ENCODE measurements around the gene AP2A2.
"Not testable (repeated sequence)": the region's sequence is repeated elsewhere in the genome, so short reads cannot be mapped to it uniquely, and the experiment has no call there.

The AP2A2 gene

DNA sequence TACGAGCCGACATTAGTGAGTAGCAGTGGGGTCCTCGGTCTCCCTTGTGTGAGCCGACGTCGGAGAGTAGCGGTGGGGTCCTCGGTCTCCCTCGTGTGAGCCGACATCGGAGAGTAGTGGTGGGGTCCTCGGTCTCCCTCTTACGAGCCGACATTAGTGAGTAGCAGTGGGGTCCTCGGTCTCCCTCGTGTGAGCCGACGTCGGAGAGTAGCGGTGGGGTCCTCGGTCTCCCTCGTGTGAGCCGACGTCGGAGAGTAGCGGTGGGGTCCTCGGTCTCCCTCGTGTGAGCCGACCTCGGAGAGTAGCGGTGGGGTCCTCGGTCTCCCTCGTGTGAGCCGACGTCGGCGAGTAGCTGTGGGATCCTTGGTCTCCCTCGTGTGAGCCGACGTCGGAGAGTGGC, 49.7 kb downstream of the AP2A2 start:
- not testable (repeated sequence) for DNase-seq (ENCODE audit: low read depth)

DNA sequence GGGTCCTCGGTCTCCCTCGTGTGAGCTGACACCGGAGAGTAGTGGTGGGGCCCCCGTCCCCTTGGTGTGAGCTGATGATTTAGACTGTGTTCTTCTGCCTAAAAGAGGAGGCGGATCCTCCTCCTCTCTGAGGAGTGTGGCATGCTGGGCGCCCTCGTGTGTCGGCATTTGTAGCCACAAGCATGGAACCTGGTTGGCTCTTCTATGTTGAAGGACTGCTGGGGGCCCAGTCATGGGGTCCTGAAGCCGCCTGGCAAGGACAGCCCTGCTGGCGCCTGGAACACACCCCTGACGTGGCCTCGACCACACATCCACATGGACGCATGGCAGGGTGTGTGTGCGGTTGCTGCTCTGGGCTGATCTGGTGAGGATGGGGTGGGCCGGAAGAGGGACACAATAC, 50.2 kb downstream of the AP2A2 start:
- no peak for DNase-seq (ENCODE audit: low read depth)

DNA sequence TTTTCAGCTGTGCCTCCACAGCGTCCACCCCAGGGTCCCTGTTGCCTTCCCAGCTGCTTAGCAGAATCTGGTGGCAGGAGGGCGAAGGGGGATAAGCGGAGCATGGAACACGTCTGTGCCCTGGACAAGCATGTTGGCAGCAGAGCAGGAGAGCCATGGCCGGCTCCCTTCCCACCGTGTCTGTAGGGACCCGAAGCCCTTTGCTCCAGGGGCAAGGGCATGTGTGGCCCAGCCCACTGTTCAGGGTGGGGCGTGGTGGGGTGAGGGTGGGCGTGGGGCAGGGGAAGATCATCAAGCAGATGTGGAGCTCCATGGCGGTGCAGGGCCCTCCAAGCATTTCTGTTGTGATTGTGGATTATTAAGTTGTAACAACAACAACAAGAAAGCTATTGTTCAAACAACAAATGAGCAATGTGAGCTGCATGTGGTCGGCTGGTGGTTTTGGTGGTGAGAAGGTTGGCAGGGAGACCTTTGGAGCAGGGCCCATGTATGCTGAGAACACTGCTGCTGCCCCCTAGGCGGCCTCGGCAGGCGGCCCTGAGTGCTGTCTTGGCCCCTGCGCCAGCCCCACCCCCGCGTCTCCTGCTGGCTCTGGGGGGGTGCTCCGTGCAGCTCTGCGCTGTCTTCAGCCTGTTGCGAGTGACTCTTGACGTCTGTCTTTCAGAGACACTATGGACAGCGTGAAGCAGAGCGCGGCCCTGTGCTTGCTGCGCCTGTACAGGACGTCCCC, 50.9 kb downstream of the AP2A2 start:
- DNase-seq (ENCODE audit: low read depth): no peak

DNA sequence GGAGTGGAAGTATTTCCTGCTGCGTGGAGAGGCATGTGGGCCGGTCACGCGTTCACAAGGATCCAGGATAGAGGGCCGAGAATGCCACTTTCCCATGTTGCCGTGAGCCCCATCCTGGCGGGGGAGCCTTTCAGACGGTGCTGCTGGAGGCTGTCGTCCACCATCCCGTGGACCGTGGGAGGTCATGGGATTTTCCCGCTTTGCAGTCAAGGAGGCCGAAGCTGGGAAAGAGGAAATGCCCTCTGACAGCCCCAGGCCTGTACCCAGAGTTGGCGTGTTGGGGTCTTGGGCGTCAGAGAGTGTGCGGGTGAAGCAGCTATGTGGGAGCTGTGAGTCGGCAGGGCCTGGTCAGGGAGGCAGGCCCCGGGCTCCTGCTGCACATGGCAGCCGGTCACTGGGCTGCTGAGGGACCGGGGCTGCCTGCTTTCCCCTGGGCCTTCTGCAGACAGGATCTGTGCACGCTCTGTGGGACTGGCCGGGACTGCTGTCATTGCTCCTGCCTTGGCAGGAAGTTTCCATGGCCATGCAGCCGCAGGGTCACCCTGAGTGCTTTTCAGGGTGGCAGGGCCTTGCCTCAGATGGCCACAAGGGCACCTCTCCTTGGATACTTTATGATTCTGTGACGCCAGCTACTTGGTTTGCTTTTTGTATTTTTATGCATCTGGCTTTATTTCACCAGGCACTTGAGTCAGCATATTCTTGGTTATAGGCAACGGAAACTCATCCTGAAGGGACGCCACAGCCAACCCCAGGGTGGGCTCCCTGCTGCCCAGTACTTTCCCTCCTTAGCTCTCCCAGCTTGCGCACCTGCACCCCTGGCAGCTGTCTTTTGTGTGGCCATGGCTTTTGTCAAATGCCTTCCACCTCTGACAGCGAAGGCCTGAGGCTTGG, 52.4 kb downstream of the AP2A2 start:
- DNase-seq (ENCODE audit: low read depth): no peak

DNA sequence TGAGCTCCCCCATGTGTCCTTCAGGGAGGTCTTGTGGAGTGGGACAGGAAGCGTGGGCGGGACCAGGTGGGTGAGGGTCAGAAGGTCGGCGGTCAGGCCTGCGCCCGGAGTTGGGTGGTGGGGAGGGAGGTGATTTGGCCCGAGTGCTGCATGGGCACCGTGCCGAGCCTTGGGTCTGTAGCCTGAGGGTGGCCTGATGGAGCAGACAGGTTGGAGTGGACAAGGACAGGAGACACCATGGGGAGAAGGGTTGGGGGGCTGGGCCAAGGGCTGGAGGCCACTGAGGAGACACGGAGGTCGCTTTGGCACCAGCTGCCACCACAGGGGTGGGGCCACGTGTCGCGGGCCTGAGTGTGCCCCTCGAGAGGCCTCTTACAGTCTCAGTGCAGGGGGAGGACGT, 53.1 kb downstream of the AP2A2 start:
- no peak for DNase-seq (ENCODE audit: low read depth)

DNA sequence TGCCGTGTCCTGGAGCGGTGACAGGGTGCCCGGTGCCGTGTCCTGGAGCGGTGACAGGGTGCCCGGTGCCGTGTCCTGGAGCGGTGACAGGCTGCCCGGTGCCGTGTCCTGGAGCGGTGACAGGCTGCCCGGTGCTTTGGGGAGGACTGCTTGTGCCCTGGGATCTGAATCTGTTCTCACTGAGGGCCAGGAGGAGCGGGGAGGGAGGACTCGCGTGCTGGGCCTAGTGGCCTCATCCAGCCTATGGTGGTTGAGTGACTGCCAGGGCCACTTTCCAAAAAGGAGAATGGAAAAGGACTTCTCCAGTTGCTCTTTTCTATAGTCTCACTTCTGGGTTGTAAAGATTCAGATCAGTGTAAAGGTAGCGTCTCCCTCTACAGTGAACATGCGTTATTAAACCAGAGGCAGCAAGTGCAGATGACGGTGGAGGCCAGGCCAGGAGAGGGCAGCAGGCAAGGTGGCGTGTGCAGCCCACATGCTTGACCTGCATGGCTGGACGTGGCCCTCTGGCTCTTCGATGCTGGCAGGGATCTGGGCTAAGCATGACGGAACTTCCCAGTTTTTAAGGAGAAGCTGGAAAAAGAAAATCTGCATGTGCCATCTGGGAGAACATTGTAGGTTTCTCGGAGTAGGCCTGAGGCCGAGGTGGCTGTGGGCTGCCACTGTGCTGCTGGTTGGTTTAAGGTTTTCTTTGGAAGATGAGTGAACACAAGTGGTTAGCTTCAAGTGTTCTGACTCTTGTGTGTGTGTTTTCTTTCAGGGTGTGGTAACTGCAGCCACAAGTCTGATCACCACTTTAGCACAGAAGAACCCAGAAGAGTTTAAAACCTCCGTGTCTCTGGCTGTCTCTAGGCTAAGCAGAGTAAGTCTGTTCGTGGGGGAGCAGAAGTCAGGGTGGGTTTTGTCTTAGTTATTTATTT, 55.0 kb downstream of the AP2A2 start:
- no peak for DNase-seq (ENCODE audit: low read depth)

DNA sequence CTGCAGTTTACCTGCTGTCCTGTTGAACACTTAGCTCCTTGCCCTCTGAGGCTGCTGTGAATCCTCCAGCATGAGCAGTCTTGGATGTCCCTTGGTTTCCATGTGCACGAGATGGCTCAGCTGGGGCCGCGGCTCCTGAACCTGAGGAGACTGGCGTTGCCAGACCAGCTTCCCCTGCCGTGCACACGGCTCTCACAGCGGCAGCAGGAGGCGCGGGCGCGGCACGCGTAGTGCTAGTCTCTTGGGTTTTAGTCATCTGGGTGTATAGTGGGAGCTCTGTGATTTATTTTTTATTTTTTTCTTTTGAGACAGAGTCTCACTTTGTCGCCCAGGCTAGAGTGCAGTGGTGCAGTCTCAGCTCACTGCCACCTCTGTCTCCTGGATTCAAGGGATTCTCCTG, 56.1 kb downstream of the AP2A2 start:
- no peak for DNase-seq (ENCODE audit: low read depth)

DNA sequence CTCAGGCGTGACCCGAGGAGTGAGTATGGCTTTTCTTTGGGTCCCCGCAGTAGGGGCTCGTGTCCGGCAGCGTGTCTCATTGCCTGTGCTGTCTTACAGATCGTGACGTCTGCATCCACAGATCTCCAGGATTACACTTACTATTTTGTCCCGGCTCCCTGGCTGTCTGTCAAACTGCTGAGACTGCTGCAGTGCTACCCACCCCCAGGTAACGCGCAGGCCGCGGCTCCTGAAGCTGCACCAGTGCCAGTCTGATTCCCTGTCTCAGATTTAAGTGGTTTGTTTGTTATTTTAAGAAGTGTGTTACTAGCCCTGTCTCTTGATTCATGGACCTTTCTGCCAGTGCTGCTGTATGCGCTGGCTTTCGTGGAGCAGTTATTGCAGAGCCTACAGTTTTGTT, 58.9 kb downstream of the AP2A2 start:
- DNase-seq (ENCODE audit: low read depth): no peak

DNA sequence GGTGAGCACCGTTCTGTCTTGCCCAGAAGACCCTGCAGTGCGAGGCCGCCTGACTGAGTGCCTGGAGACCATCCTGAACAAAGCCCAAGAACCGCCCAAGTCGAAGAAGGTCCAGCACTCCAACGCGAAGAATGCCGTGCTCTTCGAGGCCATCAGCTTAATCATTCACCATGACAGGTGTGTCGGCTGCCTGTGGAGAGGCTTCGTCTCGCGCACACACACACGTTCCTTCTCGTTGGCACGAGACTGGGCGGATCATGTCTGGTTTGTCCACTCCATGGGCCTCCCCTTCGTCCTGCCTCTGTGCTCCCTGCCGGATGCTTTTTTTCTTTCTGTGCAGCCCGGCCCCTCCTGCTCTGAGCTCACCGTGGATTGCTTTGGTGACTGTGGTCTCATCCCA, 59.7 kb downstream of the AP2A2 start:
- no peak for DNase-seq (ENCODE audit: low read depth)

DNA sequence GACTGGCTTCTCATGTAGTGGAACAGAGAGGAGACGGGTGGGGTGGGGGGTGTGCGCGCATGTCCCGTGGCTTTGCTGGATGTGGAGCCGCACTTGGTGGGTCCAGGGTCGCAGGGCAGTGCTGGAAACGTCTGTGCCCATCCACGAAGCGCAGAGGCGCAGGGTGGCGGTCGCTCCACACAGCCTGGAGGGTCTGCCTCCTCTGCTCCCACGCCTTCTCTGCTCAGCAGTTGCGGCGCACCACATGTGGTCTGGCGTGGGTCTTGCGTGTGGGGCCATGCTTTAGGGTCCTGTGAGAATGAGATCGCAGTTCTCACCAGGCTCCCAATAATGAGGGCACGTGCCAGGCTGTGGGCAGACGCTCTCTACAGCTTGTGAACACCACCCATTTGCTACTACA, 60.2 kb downstream of the AP2A2 start:
- no peak for DNase-seq (ENCODE audit: low read depth)

DNA sequence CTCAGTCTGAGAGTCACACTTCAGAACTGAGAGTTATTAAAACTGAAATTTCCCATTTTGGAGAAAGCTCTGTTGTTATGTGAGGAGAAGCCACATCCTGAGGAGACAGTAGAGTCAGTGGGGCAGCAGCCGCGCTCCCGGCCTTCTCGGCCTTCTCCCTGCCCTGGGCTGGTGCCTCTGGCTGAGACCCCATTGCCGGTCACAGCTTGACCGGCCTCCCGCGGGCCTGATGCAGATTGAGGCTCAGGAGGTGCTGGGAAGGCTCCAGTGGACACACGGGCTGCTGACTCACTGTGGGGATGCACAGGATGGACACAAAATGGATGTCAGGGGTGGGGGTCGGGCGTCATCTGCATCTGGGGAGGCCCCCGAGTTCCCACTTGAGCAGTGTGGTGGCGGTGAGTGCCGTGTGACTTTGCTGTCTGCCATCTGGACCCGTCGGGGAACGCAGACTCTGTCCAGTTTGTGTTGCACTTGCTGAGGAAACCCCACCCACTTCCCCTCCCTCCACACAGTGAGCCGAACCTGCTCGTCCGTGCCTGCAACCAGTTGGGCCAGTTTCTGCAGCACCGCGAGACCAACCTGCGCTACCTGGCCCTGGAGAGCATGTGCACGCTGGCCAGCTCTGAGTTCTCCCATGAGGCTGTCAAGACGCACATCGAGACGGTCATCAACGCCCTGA, 60.7 kb downstream of the AP2A2 start:
- DNase-seq (ENCODE audit: low read depth): no peak

DNA sequence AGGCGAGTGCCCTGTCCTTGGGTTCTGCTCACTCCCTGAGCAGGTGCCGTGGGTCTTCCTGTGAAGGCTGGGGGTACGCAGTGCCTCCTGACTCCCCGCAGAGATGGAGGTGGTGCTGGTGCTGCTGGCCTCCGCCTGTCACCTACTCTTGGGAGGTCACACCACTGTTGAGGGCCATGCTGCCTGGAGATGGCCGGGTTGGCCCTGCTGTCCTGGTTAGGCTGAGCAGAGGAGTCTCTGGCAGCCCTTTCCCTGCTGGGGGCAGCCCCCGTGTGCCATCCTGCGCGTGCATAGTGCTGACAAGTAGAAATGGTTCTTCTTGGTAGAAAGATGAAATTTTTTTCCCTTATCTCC, 61.3 kb downstream of the AP2A2 start:
- DNase-seq (ENCODE audit: low read depth): no peak

DNA sequence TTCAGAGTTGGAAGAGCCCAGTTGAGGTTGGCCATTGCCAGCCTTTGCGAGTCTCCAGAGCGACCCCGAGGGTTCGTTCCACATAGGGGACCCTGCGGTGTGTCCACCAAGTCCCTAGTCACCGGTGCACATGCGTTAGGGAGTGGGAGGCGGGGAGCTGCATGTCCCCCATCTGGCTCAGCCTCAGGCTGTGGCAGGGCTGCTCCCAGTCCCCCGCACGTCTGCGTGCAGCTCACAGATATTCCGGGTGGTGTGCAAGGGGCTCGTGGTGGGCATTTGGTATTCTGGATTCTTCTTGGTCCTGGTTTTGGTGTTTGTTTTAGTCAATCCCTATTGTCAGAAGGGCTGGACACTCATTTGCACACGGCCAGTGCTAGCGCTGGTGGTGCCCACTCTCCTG, 62.0 kb downstream of the AP2A2 start:
- no peak for DNase-seq (ENCODE audit: low read depth)

DNA sequence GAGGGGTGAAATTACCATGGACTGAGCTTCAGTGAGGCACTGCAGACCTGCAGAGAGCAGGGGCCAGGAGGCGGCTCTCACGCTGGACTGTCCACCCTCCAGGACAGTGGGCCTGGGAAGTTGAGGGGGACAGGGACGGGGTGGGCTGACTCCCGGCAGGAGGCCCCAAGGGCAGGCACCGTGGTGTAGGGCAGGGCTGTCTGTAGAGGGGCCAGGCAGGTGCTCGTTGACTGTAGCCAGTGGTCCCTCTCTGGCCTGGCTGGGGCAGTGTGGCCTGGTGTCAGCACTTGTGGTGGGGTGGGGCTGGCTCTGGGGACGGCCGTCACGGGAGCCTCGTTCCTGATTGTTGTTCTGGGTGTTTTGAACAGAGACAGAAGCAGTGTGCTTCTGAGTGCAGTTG, 64.4 kb downstream of the AP2A2 start:
- DNase-seq (ENCODE audit: low read depth): no peak

DNA sequence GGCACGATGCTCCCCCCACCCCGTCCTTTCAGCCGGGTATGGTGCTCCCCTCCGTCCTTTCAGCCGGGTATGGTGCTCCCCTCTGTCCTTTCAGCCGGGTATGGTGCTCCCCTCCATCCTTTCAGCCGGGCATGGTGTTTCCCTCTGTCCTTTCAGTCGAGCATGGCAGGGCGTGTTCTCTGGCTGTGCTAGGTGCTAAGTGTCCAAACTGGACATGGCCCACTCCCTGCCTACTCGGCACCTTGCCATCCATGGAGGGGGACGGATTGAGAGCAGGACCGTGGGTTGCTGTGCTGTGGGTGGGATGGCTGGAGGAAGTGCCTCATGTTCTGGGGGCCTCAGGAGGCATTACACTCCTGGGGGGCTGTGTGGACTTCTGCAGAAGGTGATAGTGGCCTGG, 65.4 kb downstream of the AP2A2 start:
- no peak for DNase-seq (ENCODE audit: low read depth)

DNA sequence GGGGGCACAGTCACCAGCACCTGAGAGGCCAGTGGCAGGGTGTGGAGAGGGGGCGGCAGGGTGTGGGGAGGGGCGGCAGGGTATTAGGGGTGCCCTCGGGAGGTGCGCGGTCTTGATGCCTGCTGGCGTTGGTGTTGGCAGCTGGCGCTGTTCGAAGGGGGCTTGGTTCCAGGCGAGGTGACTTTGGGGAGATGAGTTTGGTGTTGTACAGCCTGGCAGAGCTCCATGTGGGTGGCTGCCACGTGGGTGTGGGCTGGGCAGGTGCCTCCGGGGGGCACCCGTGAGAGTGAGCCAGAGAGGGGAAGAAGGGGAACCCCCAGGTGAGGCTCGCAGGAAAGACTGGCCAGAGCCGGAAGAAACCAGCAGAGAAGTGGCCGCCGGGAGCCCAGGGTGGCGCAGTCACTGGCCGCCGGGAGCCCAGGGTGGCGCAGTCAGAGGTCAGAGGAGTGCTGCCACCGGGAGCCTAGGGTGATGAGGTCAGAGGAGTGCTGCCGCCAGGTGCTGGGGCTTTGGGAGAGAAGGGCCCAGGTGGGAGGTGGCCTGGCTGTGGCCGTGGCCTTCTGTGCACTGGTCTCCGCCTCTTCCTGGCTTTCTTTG, 66.1 kb downstream of the AP2A2 start:
- no peak for DNase-seq (ENCODE audit: low read depth)

DNA sequence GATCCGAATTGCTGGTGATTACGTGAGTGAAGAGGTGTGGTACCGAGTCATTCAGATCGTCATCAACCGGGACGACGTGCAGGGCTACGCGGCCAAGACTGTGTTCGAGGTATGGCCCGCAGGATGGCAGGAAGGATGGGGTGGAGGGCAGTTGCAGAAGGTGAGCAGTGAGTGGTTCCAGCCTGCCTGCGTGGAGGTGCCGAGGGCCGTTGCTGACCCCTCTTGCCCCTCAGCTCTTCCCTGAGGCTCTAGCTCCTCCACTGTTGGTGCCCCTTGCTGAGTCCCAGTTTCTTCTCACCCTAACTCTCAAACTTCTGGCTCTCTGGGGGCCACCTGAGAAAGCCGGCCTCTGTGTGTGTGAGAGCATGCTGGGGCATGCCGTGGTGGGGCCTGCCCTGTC, 66.9 kb downstream of the AP2A2 start:
- no peak for DNase-seq (ENCODE audit: low read depth)

DNA sequence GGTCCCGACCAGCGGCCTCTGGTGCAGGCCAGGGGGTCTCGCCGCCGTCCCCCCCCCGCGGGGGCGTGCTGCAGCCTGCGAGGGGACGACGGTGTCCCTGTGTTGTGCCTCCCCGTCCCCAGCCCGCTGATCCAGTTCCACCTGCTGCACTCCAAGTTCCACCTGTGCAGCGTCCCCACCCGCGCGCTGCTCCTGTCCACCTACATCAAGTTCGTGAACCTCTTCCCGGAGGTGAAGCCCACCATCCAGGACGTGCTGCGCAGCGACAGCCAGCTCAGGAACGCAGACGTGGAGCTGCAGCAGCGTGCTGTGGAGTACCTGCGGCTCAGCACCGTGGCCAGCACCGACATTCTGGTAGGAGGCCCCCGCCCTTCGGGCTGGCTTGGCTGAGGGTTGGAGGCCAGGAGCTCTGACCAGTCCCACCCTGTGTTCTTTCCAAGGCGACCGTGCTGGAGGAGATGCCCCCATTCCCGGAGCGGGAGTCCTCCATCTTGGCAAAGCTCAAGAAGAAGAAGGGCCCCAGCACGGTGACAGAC, 68.0 kb downstream of the AP2A2 start:
- no peak for DNase-seq (ENCODE audit: low read depth)

DNA sequence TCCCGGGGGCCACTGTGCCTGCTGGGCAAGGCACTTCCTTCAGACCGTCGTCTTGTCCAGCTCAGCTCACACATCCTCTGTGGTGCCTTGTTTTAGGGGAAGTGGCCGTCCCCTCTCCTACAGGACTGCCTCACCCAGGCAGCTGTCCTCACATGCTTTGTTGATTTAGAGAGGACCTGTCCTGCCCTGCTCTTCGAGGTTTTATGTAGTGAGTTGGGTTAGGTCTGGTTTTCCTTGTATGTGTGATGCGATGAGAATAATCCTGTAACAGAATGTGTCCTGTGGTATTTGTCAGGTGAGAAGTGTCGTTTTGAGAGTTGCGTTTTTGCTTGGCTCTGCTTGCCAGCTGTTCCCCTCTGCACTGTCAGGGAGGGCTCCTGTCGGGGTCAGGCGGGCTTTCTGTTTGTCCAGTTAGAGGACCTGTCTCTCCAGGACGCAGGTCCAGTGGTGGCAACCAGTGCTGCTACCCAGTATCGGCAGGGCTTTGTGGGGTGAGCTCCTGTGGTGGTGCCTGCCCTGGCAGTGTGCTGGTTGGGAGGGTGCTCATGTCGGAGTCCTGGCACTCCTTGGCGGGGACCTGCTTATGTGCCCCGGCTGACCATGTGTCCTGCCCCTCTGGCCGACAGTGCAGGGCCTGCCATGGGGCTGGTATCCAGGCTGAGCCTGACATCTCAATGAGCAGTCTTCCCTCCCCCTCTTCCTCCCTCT, 69.5 kb downstream of the AP2A2 start:
- no peak for DNase-seq (ENCODE audit: low read depth)

DNA sequence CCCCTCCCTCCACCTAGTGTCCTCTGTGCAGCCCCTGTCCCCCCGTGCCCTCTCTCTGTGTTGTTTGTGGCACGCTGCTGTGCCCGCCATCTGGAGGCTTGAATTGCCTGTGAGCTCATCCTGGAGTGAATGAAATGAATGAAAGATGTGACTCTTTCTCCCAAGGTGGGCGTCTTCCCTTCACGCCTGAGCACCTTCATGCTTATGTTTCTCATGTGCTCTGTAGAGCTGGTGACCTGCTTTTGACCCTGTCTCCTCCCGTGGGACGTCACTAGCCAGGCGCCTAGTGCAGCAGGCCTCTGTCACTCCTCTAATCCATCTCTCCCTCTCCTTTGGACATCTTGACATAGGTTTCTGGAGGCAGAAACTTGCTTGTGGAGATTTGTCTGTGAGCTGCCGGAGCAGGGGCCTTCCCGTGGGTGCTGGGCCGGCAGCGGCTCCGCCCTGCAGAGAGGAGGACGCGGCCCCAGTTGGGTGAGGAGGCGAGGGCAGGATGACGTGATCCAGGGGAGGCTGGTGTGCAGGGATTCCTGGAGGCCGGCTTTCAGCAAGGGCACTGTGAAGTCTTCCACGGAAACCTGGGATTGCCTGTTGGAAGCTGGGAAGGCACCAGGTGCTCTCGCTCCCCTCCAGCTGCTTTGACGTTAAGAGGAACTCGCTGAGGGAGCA, 70.2 kb downstream of the AP2A2 start:
- DNase-seq (ENCODE audit: low read depth): no peak

Data from activated T-cell treated with anti-CD3 and anti-CD28 coated beads for 24 hours (primary cell).